Measurements from ENCODE around the gene TNFSF15. TPM values are rescaled to one million over a fixed set of nuclear protein-coding genes. Genes with fewer than 3 reads are reported as not detected.

TNFSF15 gene
- total RNA-seq, 4 donors from 2014 or later, result 0.16 to 1.4 (median 0.40) TPM

GRCh38 chr9:114798101-114798500 is 7.7 kb downstream of the TNFSF15 start:
- Histone ChIP-seq H3K4me3 (no peak overlapping the region), H3K4me1 (peaks cover 11% of the 10 kb centered on the region), H3K27ac (no peak overlapping the region), H3K27me3 (no peaks in the 10 kb centered on the region), H3K36me3 (no peaks in the 10 kb centered on the region), H3K9me3 (no peaks in the 10 kb centered on the region)
- TF ChIP-seq CTCF (IDR thresholded peaks at IDR 0.05), result no peak
- TF ChIP-seq EP300 (IDR thresholded peaks at IDR 0.05), result no peak
- no peak for TF ChIP-seq POLR2A (IDR thresholded peaks at IDR 0.05)
- TF ChIP-seq POLR2AphosphoS5 (IDR thresholded peaks at IDR 0.05), result no peak
- no peak for DNase-seq (ENCODE audit: low spot score in 2 of 2)
- 100% methylated on average over 1 of the region's 1 CpG for WGBS

GRCh38 chr9:114792396-114792795 is 13.4 kb downstream of the TNFSF15 start:
- 76% methylated on average over 4 of the region's 4 CpGs for WGBS
- Histone ChIP-seq H3K36me3 (no peaks in the 10 kb centered on the region), H3K9me3 (no peaks in the 10 kb centered on the region), H3K4me3 (no peak overlapping the region), H3K27me3 (no peaks in the 10 kb centered on the region), H3K27ac (no peak overlapping the region), H3K4me1 (peaks cover 4% of the 10 kb centered on the region)
- TF ChIP-seq POLR2AphosphoS5 (IDR thresholded peaks at IDR 0.05) (no peak), EP300 (IDR thresholded peaks at IDR 0.05) (no peak), POLR2A (IDR thresholded peaks at IDR 0.05) (no peak)
- no peak for DNase-seq (ENCODE audit: low spot score in 2 of 2)

GRCh38 chr9:114791736-114792135 is 14.1 kb downstream of the TNFSF15 start:
- DNase-seq (ENCODE audit: low spot score in 2 of 2), result no peak
- no peaks in the 10 kb centered on the region for H3K27me3 ChIP-seq
- H3K27ac ChIP-seq, result no peak overlapping the region
- H3K36me3 ChIP-seq, result no peaks in the 10 kb centered on the region
- TF ChIP-seq CTCF (IDR thresholded peaks at IDR 0.05) (no peak), POLR2A (IDR thresholded peaks at IDR 0.05) (no peak)
- H3K4me3 ChIP-seq, result no peak overlapping the region
- peaks cover 4% of the 10 kb centered on the region for H3K4me1 ChIP-seq
- WGBS, result 61% methylated on average over 2 of the region's 2 CpGs
- H3K9me3 ChIP-seq, result no peaks in the 10 kb centered on the region

GRCh38 chr9:114791312-114791711 is 14.5 kb downstream of the TNFSF15 start:
- no peak for DNase-seq (ENCODE audit: low spot score in 2 of 2)
- H3K4me3 ChIP-seq, result no peak overlapping the region
- no peaks in the 10 kb centered on the region for H3K27me3 ChIP-seq
- peaks cover 4% of the 10 kb centered on the region for H3K4me1 ChIP-seq
- no peaks in the 10 kb centered on the region for H3K36me3 ChIP-seq
- TF ChIP-seq POLR2A (IDR thresholded peaks at IDR 0.05) (no peak), CTCF (IDR thresholded peaks at IDR 0.05) (no peak), EP300 (IDR thresholded peaks at IDR 0.05) (no peak), POLR2AphosphoS5 (IDR thresholded peaks at IDR 0.05) (no peak)
- no peaks in the 10 kb centered on the region for H3K9me3 ChIP-seq
- no peak overlapping the region for H3K27ac ChIP-seq

- no peak overlapping the region for H3K4me3 ChIP-seq
- H3K27me3 ChIP-seq, result no peaks in the 10 kb centered on the region
- H3K36me3 ChIP-seq, result no peaks in the 10 kb centered on the region
- no peak for TF ChIP-seq POLR2A (IDR thresholded peaks at IDR 0.05)
- TF ChIP-seq POLR2AphosphoS5 (IDR thresholded peaks at IDR 0.05), result no peak
- H3K4me1 ChIP-seq, result peaks cover 4% of the 10 kb centered on the region
- no peak for DNase-seq (ENCODE audit: low spot score in 2 of 2)
- H3K9me3 ChIP-seq, result no peaks in the 10 kb centered on the region
- H3K27ac ChIP-seq, result no peak overlapping the region
- WGBS, result 86% methylated on average over 6 of the region's 6 CpGs
Observed at GRCh38 chr9:114790521-114790920, 15.3 kb downstream of the TNFSF15 start.

- WGBS, result 80% methylated on average over 3 of the region's 3 CpGs
- H3K4me3 ChIP-seq, result no peak overlapping the region
- no peaks in the 10 kb centered on the region for H3K36me3 ChIP-seq
- DNase-seq (ENCODE audit: low spot score in 2 of 2), result no peak
- H3K4me1 ChIP-seq, result peaks cover 4% of the 10 kb centered on the region
- TF ChIP-seq POLR2AphosphoS5 (IDR thresholded peaks at IDR 0.05), result no peak
- no peak for TF ChIP-seq POLR2A (IDR thresholded peaks at IDR 0.05)
- TF ChIP-seq EP300 (IDR thresholded peaks at IDR 0.05), result no peak
- TF ChIP-seq CTCF (IDR thresholded peaks at IDR 0.05), result no peak
- no peak overlapping the region for H3K27ac ChIP-seq
- H3K27me3 ChIP-seq, result no peaks in the 10 kb centered on the region
- no peaks in the 10 kb centered on the region for H3K9me3 ChIP-seq
Observed at GRCh38 chr9:114789006-114789405, 16.8 kb downstream of the TNFSF15 start.
